ENCODE data around the gene INS. TPM values are rescaled to one million over a fixed set of nuclear protein-coding genes. Genes with fewer than 3 reads are reported as not detected.

The INS gene
- polyA plus RNA-seq, 5 donors = not detected

DNA sequence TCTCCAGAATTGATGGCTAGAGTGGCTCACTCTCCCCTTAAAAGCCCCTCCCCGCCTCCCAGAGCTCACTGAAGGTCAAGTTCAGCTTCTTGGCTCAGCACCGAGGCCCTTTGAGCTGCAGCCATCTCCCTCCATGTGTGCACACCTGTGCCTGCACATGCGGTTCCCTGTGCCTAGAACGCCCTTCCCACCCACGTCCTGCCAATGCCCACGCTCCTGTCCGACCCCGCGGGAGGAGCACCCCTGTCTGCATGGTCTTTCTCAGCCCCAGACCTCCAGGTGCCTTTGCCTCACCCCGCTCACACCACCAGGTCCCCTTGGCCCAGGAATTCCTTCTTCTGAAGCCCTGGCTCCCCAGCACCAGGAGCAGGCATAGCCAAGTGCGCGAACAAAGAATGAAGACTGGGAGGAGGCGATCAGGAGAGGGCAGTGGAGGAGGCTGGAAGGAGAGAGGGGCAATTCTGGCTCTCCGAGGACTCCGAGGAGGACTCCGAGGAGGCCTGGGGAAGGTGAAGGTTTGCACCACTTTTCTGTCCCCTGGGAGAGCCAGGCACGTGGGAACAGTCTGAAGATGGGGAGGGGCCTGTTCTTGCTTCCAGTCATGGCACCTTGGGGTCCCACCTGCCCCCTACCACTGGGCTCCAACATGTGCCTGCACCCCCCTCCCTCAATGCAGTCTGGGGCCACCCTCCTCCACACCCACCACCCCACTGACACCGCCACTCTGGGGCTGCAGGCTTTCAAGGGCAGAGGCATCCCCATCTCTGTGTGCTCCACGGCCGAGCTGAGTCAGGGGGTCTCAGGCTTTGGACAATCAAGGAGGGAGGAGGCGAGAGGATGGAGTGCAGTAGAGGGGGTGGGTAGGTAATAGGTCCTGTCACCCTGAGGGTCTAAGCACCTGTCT is 39.5 kb downstream of the INS start:
- DNase-seq = no peak

DNA sequence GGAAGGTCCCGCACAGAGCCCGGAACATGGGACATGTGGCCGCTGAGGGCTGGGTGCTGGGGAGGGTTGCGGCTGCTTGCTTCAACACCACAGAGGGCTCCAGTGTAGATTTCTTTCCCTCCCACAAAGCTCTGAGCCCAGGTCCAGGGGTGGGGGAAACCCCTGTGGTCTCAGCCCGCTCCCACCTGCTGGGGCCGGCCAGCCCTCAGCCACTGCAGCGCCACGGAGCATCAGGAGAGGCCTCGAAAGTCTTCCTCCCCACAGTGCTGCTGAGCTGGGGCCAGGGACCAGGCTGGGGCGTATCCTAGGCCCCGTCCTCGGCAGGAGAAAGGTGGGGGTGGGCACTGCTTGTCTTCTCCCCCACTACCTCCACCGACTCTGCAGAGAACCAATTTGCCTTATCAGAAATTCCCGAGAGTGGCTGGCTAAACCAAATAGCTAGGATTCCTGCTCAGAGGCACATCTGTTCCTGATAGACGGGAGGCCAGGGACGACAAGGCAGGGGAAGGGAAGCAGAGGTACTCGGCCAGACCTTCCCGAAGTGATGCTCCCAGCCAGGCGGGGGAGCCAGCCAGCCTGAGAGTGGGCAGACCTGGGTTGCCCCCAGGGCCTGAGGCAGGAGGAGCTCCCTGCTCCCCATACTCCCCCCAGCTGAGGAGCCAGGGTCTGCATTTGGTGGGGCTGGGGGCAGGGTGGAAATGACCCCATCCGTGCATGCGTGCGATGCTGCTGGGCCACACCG is 40.5 kb downstream of the INS start:
- no peak for DNase-seq

DNA sequence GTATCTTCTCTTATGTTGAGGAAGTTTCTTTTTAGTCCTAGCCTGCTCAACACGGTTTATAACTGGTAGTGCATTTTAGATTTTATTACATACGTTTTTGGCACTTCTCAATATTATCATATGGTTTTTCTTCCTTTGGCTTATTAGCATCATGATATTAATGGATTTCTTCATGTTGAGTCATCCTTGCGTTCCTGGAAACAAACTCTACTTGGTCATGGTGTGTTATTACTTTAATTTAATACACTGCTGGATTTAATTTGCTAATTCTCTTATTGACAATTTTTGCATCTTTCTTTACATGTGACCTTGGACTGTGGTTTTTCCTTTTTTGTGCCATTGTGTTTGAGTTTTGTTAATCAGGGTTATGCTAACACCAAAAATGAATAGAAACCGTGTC is 42.3 kb downstream of the INS start:
- no peak for DNase-seq

DNA sequence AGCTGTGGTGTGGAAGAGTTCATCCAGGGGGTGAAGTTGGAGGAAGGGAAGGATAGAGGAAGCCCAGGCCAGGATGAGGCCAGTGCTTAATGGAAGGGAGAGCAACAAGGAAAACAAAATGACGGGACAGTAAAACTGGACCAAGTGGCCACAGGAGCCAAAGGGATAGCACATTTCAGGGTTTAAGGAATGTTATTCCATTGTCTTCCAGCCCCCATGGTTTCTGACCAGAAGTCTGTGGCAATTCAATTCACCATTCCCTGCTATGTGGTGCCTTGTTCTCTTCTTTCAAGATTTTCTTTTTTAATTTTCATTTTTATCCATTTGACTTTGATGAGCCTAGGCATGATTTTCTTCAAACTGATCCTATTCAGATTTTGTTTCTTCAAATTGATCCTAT is 44.3 kb downstream of the INS start:
- DNase-seq = no peak

DNA sequence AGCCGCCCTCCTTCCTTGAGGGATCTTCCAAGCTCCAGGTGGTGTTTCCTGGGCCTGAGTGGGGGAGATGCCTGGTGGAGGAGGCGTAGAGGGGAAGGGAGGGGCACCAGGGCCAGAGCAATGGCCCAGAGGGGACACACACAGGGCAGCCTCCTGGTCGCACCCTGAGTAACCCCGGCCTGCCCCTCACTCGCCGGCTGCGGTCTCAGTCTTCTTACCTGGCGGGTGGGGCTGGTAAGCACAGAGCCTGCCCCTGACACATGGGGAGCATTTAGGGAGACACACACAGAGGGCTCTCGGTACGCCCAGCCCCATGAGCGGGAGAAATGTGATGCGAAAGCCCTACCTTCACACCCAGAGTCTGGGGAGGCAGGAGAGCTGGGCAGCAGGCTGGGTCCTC is 45.7 kb downstream of the INS start:
- DNase-seq = no peak

DNA sequence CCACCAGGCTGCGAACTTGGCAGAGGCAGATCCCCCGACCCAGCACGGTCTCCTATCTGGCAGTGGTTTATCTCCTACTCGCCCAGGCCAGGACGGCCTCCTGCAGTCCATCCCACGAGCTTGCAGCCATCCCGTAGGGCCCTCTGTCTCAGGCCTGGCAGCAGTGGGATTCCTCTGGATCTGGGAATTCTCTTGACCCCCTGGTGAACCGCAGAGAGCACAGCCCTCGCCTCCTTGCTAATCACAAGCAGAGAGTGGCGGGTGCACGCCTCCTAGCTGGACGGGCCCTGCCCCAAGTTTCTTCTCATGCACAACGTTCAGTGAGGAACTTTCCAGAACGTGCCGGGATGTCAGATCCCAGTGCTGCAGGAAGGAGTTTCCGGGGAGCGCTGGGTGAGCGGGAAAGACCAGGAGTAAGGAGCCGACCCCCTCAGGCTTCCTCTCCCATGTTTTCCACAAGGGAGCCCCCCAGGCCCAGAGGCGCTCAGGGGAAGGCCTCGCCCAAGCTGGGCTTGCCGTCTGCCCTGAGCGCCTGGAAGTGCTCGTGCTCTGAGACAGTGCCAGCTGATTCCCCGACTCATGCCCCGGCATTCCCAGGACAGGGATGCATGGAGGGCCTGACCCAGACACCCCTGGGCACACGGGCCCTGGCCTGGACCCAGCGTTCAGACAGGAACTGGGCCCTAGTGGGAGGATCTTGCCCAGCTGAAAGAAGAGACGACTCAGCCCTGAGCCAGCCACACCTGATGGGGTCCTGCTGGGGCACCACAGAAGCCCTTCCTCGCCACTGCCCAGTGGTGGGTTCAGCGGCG is 46.4 kb downstream of the INS start:
- no peak for DNase-seq

DNA sequence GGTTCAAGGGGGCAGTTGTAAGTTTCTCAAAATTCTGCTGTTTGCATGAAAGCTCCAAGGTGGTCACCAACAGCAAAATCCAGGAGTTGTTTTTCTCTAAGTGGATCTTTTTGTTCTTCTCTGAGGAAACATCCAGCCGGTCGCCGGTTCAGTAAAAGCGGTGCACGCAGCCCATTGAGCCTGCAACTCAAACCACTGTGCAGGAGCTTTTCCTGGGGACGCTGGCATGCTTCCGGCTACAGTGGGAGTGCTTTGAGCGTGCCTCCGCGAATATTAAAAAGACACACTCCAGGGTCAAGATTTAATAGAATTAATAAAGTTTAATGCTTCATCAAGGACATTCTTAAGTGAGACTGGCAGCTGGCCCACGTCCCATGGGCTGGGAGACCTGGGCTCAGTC is 47.2 kb downstream of the INS start:
- no peak for DNase-seq

DNA sequence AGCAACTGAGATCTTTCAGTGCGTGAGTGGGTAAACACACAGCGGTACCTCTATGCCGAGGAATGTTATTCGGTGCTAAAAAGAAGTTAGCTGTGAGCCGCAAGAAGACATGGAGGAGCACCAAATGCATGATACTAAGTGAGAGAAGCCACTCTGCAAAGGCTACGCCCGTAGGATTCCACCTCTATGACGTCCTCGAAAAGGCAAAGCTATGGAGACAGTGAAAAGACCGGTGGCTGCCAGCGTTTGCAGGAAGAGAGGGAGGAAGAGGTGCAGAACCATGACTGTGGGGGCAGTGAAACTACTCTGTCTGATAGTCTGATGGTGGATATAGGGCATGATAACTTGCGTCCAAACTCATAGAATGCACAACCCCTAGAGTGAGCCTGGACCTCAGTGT is 50.5 kb downstream of the INS start:
- DNase-seq = no peak

Other genes with a start within 250 kb of the INS start
- 100 to 1,000 TPM in 1 of 5 donors, 10 to 100 TPM in 1, 1 to 10 TPM in 3; 2.5 to 291 (median 4.9) TPM for gene TNNT3, start 241.5 kb downstream of the INS start, polyA plus RNA-seq (ENCODE audit: insufficient read depth in 1 of 5, insufficient read length in 5 of 5, low replicate concordance in 1 of 5)
- 10 to 100 TPM; 33.3 to 60.5 (median 54.7) TPM for gene MRPL23, start 213.9 kb downstream of the INS start, polyA plus RNA-seq (ENCODE audit: insufficient read depth in 1 of 5, insufficient read length in 5 of 5, low replicate concordance in 1 of 5)
- 1,000 to 10,000 TPM in 2 of 5 donors, 100 to 1,000 TPM in 3; 610 to 1,942 (median 947) TPM for gene H19, start 163.4 kb downstream of the INS start, polyA plus RNA-seq (ENCODE audit: insufficient read depth in 1 of 5, insufficient read length in 5 of 5, low replicate concordance in 1 of 5)
- gene IGF2, start 21.8 kb downstream of the INS start, polyA plus RNA-seq (ENCODE audit: insufficient read depth in 1 of 5, insufficient read length in 5 of 5, low replicate concordance in 1 of 5) = 100 to 1,000 TPM in 3 of 5 donors, 10 to 100 TPM in 2; 70.5 to 249 (median 102) TPM
- 1 to 10 TPM in 2 of 5 donors, under 1 TPM in 3; 0.21 to 1.6 (median 0.44) TPM for gene TH, start 10.6 kb upstream of the INS start, polyA plus RNA-seq (ENCODE audit: insufficient read depth in 1 of 5, insufficient read length in 5 of 5, low replicate concordance in 1 of 5)
- gene ASCL2, start 109.4 kb upstream of the INS start, polyA plus RNA-seq (ENCODE audit: insufficient read depth in 1 of 5, insufficient read length in 5 of 5, low replicate concordance in 1 of 5) = 1 to 10 TPM in 3 of 5 donors, under 1 TPM in 2; 0.79 to 1.5 (median 1.3) TPM
- gene C11orf21, start 140.7 kb upstream of the INS start, polyA plus RNA-seq (ENCODE audit: insufficient read depth in 1 of 5, insufficient read length in 5 of 5, low replicate concordance in 1 of 5) = 1 to 10 TPM; 1.3 to 2.5 (median 1.9) TPM
- gene TSPAN32, start 140.8 kb upstream of the INS start, polyA plus RNA-seq (ENCODE audit: insufficient read depth in 1 of 5, insufficient read length in 5 of 5, low replicate concordance in 1 of 5) = 1 to 10 TPM; 3.0 to 6.0 (median 3.9) TPM
- gene CD81, start 216.1 kb upstream of the INS start, polyA plus RNA-seq (ENCODE audit: insufficient read depth in 1 of 5, insufficient read length in 5 of 5, low replicate concordance in 1 of 5) = 100 to 1,000 TPM; 530 to 861 (median 656) TPM
- 10 to 100 TPM; 17.6 to 39.0 (median 22.6) TPM for gene TSSC4, start 239.5 kb upstream of the INS start, polyA plus RNA-seq (ENCODE audit: insufficient read depth in 1 of 5, insufficient read length in 5 of 5, low replicate concordance in 1 of 5)

Data from right lung (tissue), 5 donors.